Trophoblast cell (in vitro differentiated cells and primary cell): ENCODE results near the gene CHMP2A.

ENCODE experiments used
- DNase-seq, 2 donors: peaks; one replicate each; pipeline ENCODE4 v3.0.0-alpha.2; 2016
- H2AFZ ChIP-seq: 2 replicates; pipeline ENCODE4 v1.6.1; 2013; ENCODE audit warnings: low read length, moderate library complexity, mild to moderate bottlenecking; ENCODE audit not compliant: insufficient read depth, poor library complexity
- H2AK5ac ChIP-seq: 2 replicates; pipeline ENCODE4 v1.6.1; 2013; ENCODE audit warnings: mild to moderate bottlenecking, low read length
- H2BK120ac ChIP-seq: 2 replicates; pipeline ENCODE4 v1.6.1; 2013; ENCODE audit warnings: low read length, mild to moderate bottlenecking, moderate library complexity; ENCODE audit not compliant: insufficient read depth, poor library complexity
- H2BK12ac ChIP-seq: 2 replicates; pipeline ENCODE4 v1.6.1; 2013; ENCODE audit warnings: mild to moderate bottlenecking, low read length, moderate library complexity
- H2BK5ac ChIP-seq: 2 replicates; pipeline ENCODE4 v1.6.1; 2013; ENCODE audit warnings: low read length, low read depth, moderate library complexity, mild to moderate bottlenecking; ENCODE audit not compliant: poor library complexity
- H3K14ac ChIP-seq: 2 replicates; pipeline ENCODE4 v1.6.1; 2013; ENCODE audit warnings: mild to moderate bottlenecking, low read length
- H3K18ac ChIP-seq: 2 replicates; pipeline ENCODE4 v1.6.1; 2013; ENCODE audit warnings: mild to moderate bottlenecking, low read length
- H3K23ac ChIP-seq: 2 replicates; pipeline ENCODE4 v1.6.1; 2013; ENCODE audit warnings: low read length
- H3K27ac ChIP-seq: 2 replicates; pipeline ENCODE4 v1.5.1; 2013; ENCODE audit warnings: low read depth, mild to moderate bottlenecking, inconsistent platforms, low read length, moderate library complexity
- H3K27me3 ChIP-seq: 2 replicates; pipeline ENCODE4 v1.6.1; 2013; ENCODE audit warnings: inconsistent platforms, mild to moderate bottlenecking, low read length, moderate library complexity; ENCODE audit not compliant: insufficient read depth
- H3K36me3 ChIP-seq, 2 experiments: 1 replicate in 1 of 2; 2 replicates in 1 of 2; pipeline ENCODE4 v1.6.1; 2013; ENCODE audit warnings: low read length in 2 of 2, mild to moderate bottlenecking in 2 of 2, moderate library complexity in 1 of 2; ENCODE audit not compliant: insufficient read depth in 2 of 2, control insufficient read depth in 1 of 2
- H3K4ac ChIP-seq: 2 replicates; pipeline ENCODE4 v1.6.1; 2013; ENCODE audit warnings: low read depth, mild to moderate bottlenecking, low read length, moderate library complexity
- H3K4me1 ChIP-seq, 2 experiments: 1 replicate in 1 of 2; 2 replicates in 1 of 2; pipeline ENCODE4 v1.6.1; 2013; ENCODE audit warnings: low read length in 2 of 2, mild to moderate bottlenecking in 2 of 2, moderate library complexity in 1 of 2; ENCODE audit not compliant: insufficient read depth in 2 of 2, control insufficient read depth in 1 of 2
- H3K4me2 ChIP-seq: 2 replicates; pipeline ENCODE4 v1.6.1; 2013; ENCODE audit warnings: inconsistent platforms, mild to moderate bottlenecking, low read length, moderate library complexity
- H3K4me3 ChIP-seq: 2 replicates; pipeline ENCODE4 v1.5.1; 2013; ENCODE audit warnings: mild to moderate bottlenecking, low read depth, low read length, inconsistent platforms
- H3K79me1 ChIP-seq: one replicate; pipeline ENCODE4 v1.6.1; 2013; ENCODE audit warnings: low read length
- H3K79me2 ChIP-seq: 2 replicates; pipeline ENCODE4 v1.6.1; 2013; ENCODE audit warnings: low read length, mild to moderate bottlenecking; ENCODE audit not compliant: control insufficient read depth, insufficient read depth, poor library complexity
- H3K9ac ChIP-seq: 2 replicates; pipeline ENCODE4 v1.6.1; 2013; ENCODE audit warnings: mild to moderate bottlenecking, low read length
- H3K9me3 ChIP-seq: 2 replicates; pipeline ENCODE4 v1.6.1; 2013; ENCODE audit warnings: low read depth, mild to moderate bottlenecking, control low read depth, inconsistent platforms, low read length; ENCODE audit not compliant: insufficient read depth
- H4K12ac ChIP-seq: 2 replicates; pipeline ENCODE4 v1.6.1; 2013; ENCODE audit warnings: low read depth, mild to moderate bottlenecking, low read length, moderate library complexity
- H4K8ac ChIP-seq: 2 replicates; pipeline ENCODE4 v1.6.1; 2013; ENCODE audit warnings: low read depth, mild to moderate bottlenecking, low read length, moderate library complexity
- H4K91ac ChIP-seq: one replicate; pipeline ENCODE4 v1.6.1; 2013; ENCODE audit warnings: low read depth, mild to moderate bottlenecking, low read length, moderate library complexity
- WGBS: extraction: QIAGEN DNeasy Blood & Tissue Kit; methylation state at CpG from one replicate; pipeline ENCODE4 v1.1.7; 2013; ENCODE audit warnings: missing lambda C conversion rate; ENCODE audit not compliant: insufficient read length, insufficient coverage; ENCODE audit errors: extremely low coverage; 5-methylcytosine and 5-hydroxymethylcytosine counted together

The CHMP2A gene

DNA sequence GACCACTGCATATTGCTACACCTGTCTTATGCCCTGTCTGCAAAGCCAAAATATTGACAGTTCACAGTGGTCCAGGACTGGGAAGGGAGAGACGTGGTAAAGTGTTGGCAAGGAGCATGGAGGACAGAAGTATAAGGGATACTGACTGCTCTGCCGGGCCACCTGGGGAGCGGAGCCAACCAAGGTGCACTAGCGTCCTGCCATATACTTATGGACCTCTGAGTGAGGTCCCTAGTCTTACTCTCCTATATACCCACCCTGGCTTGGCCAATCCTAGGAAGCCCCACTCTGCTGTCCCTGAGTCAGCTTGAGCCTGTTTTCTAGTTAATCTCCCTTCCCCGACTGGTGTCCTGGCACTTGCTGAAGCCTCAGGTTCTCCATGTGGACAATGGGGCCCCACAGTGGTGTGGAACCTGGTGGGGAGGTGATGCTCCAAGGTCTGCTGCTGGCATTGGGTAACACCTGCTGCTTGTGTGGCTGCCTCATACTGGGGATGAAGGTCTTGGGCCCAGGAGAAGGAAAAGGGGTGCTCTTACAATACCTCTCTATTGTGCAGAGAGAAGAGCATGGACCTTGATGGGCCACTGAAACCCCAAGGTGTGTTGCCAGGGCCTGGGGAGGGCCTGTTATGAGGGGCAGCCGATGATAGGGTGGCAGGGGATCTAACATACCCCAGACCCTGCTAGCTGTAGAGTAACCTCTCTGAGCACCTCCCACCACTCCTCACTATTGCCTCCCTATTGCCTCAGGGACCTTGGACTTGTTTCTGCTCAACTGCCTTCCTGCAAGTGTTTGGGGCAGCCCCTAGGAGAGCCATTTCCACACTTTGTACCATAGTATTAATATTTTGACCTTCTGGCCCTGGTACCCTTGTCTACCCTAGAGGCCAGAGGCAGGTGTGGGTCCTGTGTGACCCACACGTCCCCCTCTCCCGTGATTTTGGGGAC is 17.8 kb downstream of the CHMP2A start:
- Histone ChIP-seq H3K4me3 (no peak overlapping the region), H3K4ac (no peak overlapping the region), H2AK5ac (no peak overlapping the region), H2BK120ac (no peak overlapping the region), H3K79me2 (peaks cover 3% of the 10 kb centered on the region), H4K12ac (no peak overlapping the region), H4K91ac (no peak overlapping the region), H3K4me2 (no peak overlapping the region), H2BK12ac (no peak overlapping the region), H3K9me3 (peaks cover 2% of the 10 kb centered on the region), H3K18ac (no peak overlapping the region), H3K23ac (no peak overlapping the region), H3K4me1 (peaks cover 0 to 6% of the 10 kb centered on the region in 2 experiments), H3K27me3 (peaks cover 4% of the 10 kb centered on the region), H2BK5ac (no peak overlapping the region), H3K27ac (no peak overlapping the region), H3K9ac (no peak overlapping the region), H3K36me3 (no peaks in the 10 kb centered on the region), H4K8ac (no peak overlapping the region), H3K79me1 (peaks cover 7% of the 10 kb centered on the region), H2AFZ (no peak overlapping the region), H3K14ac (no peak overlapping the region)
- no peak for DNase-seq
- WGBS = no CpG with 5 or more reads among the region's 8 CpGs

DNA sequence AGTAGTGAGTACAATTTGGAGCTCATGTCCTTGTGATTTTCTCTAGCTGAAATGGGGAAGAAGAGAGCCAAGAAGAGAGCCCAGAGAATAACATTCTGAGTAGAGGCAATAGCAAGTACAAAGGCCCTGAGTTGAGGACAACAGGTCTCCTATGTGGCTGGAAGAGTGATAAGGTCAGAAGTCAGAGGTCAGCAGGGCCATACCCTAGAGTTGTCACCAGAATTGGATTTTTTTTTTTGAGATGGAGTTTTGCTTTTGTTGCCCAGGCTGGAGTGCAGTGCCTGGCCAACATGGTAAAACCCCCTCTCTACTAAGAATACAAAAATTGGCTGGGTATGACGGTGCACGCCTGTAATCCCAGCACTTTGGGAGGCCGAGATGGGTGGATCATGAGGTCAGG is 19.0 kb downstream of the CHMP2A start:
- no CpG with 5 or more reads among the region's 3 CpGs for WGBS
- H3K4me2 ChIP-seq = no peak overlapping the region
- H3K18ac ChIP-seq = no peak overlapping the region

DNA sequence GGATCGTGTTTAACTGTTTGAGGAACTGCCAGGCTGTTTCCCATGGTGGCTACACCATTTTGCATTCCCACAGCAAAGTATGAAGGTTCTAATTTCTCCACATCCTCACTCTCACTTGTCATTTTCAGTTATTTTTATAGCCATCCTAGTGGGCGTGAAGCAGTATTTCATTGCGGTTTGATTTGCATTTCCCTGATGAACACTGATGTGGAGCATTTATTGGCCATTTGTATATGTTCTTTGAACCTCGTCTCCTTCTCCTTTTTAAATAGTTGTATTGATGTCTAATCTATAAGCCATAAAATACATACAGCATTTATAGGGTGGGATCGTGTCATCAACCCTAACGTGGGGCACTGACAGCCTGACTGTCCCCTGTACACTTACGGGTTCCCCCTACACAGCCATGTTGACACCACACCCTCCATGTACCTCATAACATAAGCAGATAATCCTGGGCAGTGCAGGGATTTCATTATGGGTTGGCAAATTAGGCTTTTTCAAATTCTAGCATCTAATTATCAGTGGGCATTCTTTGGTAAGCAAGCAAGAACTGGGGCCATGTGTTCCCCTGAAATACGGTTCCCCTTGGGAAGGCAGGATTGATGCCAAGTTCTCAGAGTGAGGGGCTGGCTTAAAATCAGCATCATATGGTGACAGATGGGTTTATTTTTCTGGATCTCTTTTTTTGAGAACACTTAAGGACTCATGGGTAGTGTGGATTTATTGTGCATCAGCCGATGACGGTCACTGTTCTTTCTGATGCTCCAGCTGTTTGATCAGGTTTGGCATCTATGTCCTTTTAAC is 23.7 kb downstream of the CHMP2A start:
- H4K8ac ChIP-seq = no peak overlapping the region
- no peaks in the 10 kb centered on the region for H3K4me1 ChIP-seq
- H2AK5ac ChIP-seq = no peak overlapping the region
- no peak overlapping the region for H2BK12ac ChIP-seq
- H4K91ac ChIP-seq = no peak overlapping the region
- no peak for DNase-seq
- no peak overlapping the region for H3K4me3 ChIP-seq
- H3K27me3 ChIP-seq = no peaks in the 10 kb centered on the region
- no peaks in the 10 kb centered on the region for H3K36me3 ChIP-seq
- no peak overlapping the region for H2BK5ac ChIP-seq
- peaks cover 3% of the 10 kb centered on the region for H3K9me3 ChIP-seq
- no peak overlapping the region for H4K12ac ChIP-seq
- H2BK120ac ChIP-seq = no peak overlapping the region
- H3K4me2 ChIP-seq = no peak overlapping the region
- H3K18ac ChIP-seq = no peak overlapping the region
- no CpG with 5 or more reads among the region's 10 CpGs for WGBS
- no peaks in the 10 kb centered on the region for H3K79me1 ChIP-seq
- no peak overlapping the region for H3K27ac ChIP-seq
- no peak overlapping the region for H2AFZ ChIP-seq
- no peak overlapping the region for H3K4ac ChIP-seq
- H3K23ac ChIP-seq = no peak overlapping the region
- no peaks in the 10 kb centered on the region for H3K79me2 ChIP-seq
- no peak overlapping the region for H3K14ac ChIP-seq
- no peak overlapping the region for H3K9ac ChIP-seq

More for the DNA sequence above, 19.0 kb downstream of the CHMP2A start:
- DNase-seq = no peak
- no peak overlapping the region for H3K14ac ChIP-seq
- H4K8ac ChIP-seq = no peak overlapping the region
- peaks cover 0 to 6% of the 10 kb centered on the region in 2 experiments for H3K4me1 ChIP-seq
- no peak overlapping the region for H3K4me3 ChIP-seq
- no peak overlapping the region for H2BK12ac ChIP-seq
- no peak overlapping the region for H2AK5ac ChIP-seq
- H3K27ac ChIP-seq = no peak overlapping the region
- no peak overlapping the region for H3K23ac ChIP-seq
- H3K79me2 ChIP-seq = peaks cover 3% of the 10 kb centered on the region
- no peak overlapping the region for H2AFZ ChIP-seq
- H2BK120ac ChIP-seq = no peak overlapping the region
- no peaks in the 10 kb centered on the region for H3K36me3 ChIP-seq
- H3K4ac ChIP-seq = no peak overlapping the region
- H2BK5ac ChIP-seq = no peak overlapping the region
- H4K12ac ChIP-seq = no peak overlapping the region
- no peak overlapping the region for H3K9ac ChIP-seq
- peaks cover 7% of the 10 kb centered on the region for H3K79me1 ChIP-seq
- H3K9me3 ChIP-seq = peaks cover 2% of the 10 kb centered on the region
- peaks cover 4% of the 10 kb centered on the region for H3K27me3 ChIP-seq
- no peak overlapping the region for H4K91ac ChIP-seq

DNA sequence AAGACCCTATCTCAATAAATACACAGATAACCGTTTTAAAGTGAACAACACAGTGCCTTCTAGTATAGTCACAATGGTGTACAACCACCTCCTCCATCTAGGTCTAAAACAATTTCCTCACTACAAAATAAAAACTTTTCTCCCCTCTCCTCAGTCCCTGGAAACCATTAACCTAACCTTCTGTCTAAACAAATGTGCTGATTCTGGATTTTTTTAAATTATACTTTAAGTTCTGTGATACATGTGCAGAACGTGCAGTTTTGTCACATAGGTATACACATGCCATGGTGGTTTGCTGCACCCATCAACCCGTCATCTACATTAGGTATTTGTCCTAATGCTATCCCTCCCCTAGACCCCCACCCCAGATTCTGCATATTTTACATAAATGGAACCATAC is 25.5 kb downstream of the CHMP2A start:
- DNase-seq = no peak
- Histone ChIP-seq H2AK5ac (no peak overlapping the region), H4K12ac (no peak overlapping the region), H3K79me1 (no peaks in the 10 kb centered on the region), H3K9me3 (peaks cover 3% of the 10 kb centered on the region), H3K27me3 (no peaks in the 10 kb centered on the region), H3K18ac (no peak overlapping the region), H3K4me2 (no peak overlapping the region), H3K4ac (no peak overlapping the region), H3K4me1 (no peaks in the 10 kb centered on the region), H3K36me3 (no peaks in the 10 kb centered on the region), H4K8ac (no peak overlapping the region), H3K14ac (no peak overlapping the region), H2BK120ac (no peak overlapping the region), H3K4me3 (no peak overlapping the region), H3K27ac (no peak overlapping the region), H2BK5ac (no peak overlapping the region), H3K9ac (no peak overlapping the region), H2BK12ac (no peak overlapping the region), H3K23ac (no peak overlapping the region), H2AFZ (no peak overlapping the region), H4K91ac (no peak overlapping the region), H3K79me2 (no peaks in the 10 kb centered on the region)
- no CpG with 5 or more reads among the region's 3 CpGs for WGBS
